ENCODE results near the gene CLSTN1.
"Not testable (repeated sequence)": the region's sequence is repeated elsewhere in the genome, so short reads cannot be mapped to it uniquely, and the experiment has no call there.

Gene CLSTN1

DNA sequence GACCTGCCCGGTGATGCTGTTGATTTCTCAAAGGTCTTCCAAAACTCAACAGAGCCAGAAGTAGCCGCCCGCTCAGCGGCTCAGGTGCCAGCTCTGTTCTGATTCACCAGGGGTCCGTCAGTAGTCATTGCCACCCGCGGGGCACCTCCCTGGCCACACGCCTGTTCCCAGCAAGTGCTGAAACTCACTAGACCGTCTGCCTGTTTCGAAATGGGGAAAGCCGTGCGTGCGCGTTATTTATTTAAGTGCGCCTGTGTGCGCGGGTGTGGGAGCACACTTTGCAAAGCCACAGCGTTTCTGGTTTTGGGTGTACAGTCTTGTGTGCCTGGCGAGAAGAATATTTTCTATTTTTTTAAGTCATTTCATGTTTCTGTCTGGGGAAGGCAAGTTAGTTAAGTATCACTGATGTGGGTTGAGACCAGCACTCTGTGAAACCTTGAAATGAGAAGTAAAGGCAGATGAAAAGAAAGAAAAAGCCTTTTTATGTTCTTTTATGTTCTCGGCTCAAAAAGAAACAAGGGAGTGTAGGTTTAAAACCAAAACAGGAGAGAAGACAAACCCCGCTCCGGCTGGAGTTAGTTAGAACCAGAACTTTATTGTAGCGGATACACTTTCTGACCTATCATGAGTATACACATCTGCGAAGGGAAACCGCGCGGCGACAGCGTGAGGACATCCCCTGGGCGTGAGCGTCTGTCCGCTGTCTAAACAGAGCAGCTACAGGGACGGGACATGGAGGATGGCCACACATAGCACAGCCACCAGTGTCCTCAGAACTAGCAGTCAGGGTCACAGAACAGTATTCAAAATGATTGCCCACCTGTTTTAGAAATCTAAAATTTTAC lies 95.1 kb downstream of the CLSTN1 start:
- peak; percentile 51 for DNase-seq

DNA sequence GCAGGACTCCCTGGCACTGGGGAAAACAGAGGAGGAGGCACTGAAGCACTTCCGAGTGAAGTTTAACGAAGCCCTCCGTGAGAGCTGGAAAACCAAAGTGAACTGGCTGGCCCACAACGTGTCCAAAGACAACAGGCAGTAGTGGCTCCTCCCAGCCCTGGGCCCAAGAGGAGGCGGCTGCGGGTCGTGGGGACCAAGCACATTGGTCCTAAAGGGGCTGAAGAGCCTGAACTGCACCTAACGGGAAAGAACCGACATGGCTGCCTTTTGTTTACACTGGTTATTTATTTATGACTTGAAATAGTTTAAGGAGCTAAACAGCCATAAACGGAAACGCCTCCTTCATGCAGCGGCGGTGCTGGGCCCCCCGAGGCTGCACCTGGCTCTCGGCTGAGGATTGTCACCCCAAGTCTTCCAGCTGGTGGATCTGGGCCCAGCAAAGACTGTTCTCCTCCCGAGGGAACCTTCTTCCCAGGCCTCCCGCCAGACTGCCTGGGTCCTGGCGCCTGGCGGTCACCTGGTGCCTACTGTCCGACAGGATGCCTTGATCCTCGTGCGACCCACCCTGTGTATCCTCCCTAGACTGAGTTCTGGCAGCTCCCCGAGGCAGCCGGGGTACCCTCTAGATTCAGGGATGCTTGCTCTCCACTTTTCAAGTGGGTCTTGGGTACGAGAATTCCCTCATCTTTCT lies 96.7 kb downstream of the CLSTN1 start:
- DNase-seq, result no peak

DNA sequence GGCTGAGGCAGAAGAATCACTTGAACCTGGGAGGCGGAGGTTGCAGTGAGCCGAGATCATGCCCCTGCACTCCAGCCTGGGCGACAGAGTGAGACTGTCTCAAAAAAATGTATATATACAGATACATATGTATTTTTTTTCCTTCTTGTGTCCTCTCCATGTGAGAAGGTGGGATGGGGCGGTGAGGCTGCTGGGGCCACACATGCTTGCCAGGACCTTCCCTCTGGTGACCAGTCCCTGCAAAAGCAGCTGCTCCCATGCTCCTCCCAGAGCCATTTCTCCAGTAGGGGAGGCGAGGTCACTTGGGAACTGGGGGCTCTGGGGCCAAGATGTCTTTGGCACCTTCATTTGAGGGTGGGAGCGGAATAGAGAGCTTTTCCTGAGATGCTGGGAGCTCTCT lies 97.4 kb downstream of the CLSTN1 start:
- no peak for DNase-seq

DNA sequence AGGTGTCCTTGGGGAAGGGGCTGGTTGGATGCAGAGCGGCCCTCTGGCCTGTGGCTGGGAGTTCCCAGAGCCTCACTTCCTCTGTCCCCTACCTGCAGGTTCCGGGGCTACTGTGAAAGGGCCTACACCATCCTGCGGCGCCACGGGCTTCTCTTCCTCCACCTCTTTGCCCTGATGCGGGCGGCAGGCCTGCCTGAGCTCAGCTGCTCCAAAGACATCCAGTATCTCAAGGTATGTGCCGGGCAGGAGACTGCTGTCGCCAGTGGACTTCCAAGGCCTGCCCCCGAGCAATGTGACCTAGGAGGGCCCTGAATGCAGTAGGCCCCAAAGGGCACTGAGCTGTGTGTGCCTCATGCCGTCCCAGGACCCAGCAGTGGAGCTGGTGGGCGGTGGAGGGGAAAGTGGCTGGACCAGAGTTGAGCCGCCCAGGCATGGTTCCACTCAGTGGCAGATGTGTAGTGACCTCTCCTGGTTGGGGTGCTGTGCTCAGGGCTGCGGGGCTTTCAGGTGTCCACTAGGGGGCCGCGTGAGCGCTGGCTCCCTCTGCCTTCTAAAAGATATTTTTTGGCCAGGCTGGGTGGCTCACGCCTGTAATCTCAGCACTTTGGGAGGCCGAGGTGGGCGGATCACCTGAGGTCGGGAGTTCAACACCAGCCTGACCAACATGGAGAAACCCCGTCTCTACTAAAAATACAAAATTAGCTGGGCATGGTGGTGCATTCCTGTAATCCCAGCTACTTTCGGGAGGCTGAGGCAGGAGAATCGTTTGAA lies 98.9 kb downstream of the CLSTN1 start:
- DNase-seq, result peak; percentile 75

DNA sequence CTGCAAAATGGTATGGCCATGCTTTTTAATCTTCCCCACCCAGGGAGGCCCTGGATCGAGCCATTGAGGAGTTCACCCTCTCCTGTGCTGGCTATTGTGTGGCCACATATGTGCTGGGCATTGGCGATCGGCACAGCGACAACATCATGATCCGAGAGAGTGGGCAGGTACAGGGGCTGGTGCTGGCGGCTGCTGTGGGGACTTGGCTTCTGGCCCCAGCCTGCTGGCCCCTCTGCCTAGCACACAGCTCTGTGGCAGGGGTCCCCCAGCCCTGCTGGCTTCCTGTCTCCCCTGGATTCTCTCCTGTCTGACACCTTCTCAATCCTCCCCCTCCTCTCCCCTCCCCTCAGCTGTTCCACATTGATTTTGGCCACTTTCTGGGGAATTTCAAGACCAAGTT lies 99.8 kb downstream of the CLSTN1 start:
- DNase-seq, result no peak

DNA sequence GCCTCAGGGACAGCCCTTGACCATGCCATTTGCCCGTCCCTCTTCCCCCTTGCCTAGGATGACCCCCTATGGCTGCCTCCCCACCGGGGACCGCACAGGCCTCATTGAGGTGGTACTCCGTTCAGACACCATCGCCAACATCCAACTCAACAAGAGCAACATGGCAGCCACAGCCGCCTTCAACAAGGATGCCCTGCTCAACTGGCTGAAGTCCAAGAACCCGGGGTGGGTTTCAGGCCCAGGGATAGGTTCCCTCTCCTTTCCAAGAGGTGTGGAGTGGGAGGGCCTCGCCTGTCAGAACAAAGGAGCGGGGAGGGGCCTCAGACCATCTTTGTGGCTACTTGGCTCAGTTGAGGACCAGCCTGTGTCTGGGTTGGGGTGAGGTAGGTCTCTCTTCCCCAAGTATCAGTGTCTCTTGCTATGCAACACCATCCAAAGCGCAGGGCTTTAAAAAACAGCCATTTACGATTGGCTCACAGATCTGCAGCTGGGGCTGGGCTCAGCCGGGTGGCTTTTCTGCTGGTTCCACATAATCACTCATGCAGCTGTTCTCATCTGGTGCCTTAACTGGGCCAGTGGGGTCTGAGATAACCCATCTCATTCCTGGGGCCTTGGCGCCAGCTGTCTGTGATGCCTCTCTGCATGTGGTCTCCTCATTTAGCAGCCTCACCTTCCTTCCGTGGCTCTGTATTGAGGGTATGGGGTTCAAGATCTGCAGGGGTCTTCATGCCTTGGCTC lies 100.5 kb downstream of the CLSTN1 start:
- DNase-seq, result no peak

DNA sequence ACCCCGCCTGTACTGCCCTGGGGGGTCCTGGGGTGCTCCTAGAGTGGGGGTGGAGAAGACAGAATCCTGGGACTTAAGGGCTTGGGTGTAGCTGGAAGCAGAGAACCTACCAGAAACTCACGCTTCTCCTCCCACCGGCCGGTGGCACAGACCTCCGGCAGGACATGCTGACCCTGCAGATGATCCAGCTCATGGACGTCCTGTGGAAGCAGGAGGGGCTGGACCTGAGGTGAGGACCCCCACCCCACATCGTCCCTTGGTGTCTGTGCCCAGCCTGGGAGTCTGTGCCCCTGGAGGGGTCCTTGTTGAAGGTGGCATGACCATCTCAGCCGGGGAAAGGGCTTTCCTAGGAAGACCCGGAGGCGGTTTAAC lies 101.4 kb downstream of the CLSTN1 start:
- DNase-seq, result no peak

DNA sequence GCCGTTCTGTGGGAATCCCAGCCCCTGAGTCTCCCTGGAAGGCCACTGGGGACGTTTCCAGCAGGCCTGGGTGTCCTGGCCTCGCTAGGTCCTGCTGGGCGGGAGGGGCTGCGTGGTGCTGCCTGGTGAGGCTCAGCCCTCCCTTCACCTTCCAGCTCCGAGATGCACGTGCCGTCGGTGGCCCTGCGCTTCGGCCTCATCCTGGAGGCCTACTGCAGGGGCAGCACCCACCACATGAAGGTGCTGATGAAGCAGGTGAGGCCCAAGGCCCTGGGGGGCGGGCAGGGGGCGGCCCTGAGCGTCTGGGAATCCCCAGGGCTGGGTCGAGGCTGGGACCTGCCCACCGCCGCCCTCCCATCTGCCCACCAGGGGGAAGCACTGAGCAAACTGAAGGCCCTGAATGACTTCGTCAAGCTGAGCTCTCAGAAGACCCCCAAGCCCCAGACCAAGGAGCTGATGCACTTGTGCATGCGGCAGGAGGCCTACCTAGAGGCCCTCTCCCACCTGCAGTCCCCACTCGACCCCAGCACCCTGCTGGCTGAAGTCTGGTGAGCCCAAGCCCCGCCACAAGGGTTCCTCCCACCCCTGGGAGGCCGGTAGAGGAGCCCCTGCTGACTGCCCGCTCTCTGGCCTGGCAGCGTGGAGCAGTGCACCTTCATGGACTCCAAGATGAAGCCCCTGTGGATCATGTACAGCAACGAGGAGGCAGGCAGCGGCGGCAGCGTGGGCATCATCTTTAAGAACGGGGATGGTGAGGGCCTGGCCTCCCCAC lies 102.0 kb downstream of the CLSTN1 start:
- peak; percentile 88 for DNase-seq

DNA sequence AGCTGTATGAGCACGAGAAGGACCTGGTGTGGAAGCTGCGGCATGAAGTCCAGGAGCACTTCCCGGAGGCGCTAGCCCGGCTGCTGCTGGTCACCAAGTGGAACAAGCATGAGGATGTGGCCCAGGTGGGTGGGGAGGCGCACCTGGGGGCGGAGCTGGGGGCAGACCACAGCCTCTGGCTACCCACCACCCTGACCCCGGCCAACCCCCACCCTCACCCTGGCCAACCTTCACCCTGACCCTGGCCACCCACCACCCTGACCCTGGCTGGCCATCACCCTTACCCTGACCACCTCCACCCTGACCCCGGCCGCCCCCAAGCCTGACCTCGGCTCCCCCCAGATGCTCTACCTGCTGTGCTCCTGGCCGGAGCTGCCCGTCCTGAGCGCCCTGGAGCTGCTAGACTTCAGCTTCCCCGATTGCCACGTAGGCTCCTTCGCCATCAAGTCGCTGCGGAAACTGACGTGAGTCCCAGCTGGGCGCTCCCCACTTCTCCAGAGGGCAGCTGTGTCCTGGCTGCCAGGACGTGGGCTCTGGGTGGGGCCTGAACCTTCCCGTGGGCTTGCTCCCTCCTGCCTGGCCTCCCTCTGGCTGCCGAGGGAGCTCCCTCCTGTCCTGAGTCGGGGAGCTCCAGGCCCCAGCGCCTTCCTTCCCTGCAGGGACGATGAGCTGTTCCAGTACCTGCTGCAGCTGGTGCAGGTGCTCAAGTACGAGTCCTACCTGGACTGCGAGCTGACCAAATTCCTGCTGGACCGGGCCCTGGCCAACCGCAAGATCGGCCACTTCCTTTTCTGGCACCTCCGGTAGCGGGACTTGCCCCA lies 102.8 kb downstream of the CLSTN1 start:
- DNase-seq, result no peak

DNA sequence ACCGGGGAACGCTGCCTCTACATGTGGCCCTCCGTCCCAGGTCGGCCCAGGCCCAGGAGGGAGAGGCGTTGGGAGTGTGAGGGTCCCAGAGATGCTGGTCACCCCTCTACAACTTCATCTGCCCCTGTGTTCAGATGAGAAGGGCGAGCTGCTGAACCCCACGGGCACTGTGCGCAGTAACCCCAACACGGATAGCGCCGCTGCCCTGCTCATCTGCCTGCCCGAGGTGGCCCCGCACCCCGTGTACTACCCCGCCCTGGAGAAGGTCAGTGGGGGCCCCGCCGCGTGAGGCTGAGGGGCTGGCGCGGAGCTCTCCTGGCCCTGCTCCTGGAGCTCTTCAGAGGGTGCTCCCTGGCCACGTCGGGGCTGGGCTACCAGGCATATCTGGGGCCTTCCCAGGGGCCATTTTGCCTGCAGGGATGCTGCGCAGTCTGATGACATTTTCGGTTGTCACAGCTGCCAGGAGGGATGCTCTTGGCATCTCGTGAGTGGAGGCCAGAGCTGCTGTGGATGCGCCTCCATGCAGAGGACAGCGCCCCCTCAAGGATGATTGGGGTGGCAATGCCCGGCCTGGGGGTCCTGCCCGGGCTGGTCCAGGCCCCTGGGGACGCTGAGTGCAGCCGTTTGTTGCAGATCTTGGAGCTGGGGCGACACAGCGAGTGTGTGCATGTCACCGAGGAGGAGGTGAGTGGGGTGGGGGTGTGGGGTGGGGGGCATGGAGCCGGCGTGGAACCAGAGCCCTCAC lies 103.6 kb downstream of the CLSTN1 start:
- DNase-seq, result no peak

DNA sequence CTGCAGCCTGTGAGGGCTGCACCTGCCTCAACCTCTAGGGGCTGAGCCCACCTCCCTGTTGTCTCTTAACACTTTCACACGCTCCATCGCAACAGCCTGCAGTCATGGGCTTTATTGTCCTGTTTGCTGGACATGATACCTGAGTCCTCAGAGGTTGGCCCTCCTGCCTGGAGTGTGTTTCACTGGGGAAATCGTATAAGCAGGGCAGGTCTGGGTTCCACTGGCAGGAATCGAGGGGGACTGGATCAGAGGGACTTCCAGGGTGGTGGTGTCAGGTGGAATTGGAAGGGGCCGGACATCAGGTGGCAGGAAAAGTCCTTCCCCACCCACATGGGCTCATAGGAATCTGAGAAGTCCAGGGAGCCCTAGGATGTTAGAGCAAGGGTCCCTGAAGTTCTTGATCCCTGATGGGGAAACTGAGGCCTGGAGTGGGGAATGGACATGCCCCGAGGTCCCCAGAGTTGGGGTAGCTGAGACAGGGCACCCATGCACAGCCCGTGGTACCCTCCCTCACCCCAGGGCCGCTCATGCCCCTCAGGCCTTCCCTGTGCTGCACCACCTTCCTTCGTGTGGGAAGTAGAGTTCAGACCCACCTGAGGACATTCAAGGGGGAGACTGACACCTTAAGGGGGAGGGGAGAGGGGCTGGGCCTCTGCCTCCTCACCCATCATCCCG lies 105.6 kb downstream of the CLSTN1 start:
- DNase-seq, result no peak

DNA sequence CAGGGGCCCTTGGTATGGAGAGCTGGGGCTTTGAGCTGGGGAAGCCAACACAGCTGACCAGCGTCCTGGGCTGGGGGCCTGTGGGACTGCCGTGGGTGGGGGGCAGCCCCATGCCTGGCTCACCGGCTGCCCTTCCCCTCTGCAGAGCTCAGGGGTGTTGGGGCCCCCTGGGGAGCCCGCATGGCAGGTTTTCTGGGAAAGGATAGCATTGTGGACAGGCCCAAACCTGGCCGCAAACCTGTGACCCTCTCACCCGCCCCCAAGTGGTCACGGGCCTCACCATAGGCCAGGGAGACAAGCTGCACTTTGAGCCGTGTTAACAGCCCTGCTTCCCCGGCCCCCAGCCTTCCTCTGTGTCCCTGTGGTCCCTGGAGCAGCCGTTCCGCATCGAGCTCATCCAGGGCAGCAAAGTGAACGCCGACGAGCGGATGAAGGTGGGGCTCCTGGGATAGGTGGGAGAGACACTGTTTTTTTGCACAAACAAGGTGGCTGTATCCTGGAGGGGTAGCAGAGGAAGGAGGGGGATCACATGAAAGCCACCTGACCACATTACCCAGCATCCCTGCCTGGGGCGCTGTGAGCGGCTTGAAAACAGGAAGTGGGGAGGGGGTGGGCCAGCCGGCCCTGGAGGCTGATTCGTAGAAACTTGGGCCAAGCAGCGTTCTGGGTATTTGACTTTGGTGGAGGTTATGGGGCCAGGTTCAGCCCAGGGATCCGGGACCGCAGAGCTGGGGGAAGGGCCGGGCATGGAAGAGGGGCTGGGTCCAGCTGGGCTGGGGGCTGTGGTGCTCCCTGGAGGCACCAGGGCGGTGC lies 106.4 kb downstream of the CLSTN1 start:
- DNase-seq, result peak; percentile 76

DNA sequence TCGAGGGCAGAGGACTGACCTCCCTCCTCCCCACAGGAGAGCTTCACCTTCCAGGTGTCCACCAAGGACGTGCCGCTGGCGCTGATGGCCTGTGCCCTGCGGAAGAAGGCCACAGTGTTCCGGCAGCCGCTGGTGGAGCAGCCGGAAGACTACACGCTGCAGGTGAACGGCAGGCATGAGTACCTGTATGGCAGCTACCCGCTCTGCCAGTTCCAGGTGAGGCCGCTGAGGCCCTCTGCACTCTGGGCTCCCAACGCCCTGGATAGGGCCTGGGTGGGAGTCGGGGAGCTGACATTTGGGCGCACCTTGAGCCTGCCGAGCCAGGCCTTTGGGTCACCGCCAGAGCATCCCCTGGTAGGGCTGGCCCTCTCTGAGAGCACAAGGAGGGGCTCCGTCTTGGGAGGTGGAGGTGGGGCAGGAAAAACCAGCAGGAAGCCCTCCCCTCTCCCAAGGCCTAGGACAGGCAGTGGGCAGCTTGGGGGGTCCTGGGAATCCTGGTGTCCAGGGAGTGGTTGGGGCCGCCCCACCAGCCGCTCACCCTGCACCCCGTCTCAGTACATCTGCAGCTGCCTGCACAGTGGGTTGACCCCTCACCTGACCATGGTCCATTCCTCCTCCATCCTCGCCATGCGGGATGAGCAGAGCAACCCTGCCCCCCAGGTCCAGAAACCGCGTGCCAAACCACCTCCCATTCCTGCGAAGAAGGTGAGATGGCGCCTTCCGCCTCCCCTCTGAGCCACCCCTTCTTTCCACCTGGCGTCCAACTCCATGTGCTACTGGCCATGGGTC lies 107.2 kb downstream of the CLSTN1 start:
- no peak for DNase-seq

DNA sequence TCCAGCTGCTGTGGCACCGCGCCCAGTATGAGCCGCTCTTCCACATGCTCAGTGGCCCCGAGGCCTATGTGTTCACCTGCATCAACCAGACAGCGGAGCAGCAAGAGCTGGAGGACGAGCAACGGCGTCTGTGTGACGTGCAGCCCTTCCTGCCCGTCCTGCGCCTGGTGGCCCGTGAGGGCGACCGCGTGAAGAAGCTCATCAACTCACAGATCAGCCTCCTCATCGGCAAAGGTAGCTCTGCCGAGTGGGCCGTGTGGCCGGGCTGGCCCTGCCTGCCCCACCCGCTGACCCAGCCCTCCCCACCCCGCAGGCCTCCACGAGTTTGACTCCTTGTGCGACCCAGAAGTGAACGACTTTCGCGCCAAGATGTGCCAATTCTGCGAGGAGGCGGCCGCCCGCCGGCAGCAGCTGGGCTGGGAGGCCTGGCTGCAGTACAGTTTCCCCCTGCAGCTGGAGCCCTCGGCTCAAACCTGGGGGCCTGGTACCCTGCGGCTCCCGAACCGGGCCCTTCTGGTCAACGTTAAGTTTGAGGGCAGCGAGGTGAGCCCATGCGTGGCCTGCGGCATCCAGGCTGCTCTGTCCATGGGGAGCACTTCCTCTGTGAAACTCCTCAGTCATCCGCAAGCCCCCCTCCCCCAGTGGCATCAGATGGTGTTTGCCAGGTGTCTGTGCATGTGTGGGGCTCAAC lies 108.1 kb downstream of the CLSTN1 start:
- DNase-seq, result peak; percentile 61

DNA sequence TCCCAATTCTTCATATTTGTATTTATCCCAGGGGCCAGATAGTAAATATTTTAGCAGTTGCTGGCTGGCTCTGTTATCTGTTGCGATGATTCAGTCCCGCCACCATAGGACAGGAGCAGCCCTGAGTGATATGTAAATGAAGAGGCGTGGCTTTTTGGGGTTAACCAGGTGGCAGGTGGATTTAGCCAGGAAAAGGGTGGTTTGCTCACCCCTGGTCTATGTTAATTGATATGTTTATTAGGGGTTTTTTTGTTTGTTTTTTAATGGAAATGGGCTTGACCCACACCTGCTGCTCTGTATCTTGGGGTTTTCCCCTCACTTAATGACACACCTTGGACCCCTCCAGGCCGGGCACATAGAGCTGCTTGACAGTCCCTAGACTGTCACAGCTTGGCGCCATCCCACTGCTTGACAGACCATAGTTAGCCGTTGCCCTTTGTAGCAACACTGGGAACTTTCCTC lies 109.5 kb downstream of the CLSTN1 start:
- peak; percentile 44 for DNase-seq

DNA sequence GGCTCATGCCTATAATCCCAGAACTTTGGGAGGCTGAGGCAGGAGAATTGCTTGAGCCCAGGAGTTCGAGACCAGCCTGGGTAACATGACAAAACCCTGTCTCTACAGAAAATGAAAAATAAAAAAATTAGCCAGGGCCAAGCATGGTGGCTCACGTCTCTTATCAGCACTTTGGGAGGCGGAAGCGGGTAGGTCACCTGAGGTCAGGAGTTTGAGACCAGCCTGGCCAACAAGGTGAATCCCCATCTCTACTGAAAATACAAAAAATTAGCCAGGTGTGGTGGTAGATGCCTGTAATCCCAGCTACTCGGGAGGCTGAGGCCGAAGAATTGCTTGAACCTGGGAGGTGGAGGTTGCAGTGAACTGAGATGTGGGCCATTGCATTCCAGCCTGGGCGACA lies 111.0 kb downstream of the CLSTN1 start:
- DNase-seq, result not testable (repeated sequence)

DNA sequence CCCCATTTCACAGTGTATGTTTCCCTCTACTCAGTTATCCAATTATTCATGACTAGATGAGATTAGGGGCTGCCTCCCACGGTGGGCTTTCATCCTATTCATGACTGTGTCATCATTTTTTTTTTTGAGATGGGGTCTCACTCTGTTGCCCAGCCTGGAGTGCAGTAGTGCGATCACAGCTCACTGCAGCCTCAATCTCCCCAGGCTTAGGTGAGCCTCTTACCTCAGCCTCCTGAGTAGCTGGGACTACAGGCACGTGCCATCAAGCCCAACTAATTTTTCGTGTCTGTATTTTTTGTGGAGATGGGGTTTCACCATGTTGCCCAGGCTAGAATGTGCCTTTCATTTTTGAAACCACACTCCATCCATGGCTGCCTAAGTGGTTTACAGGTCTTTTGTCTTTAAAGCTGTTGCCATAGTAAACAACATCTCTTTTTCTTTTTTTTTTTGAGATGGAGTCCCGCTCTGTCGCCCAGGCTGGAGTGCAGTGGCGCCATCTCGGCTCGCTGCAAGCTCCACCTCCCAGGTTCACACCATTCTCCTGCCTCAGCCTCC lies 112.2 kb downstream of the CLSTN1 start:
- no peak for DNase-seq
